Astrocyte (in vitro differentiated cells and primary cell): ENCODE results near the gene NUBPL.

Experiments
- CTCF ChIP-seq: IDR thresholded peaks from 2 replicates; pipeline ENCODE4 v1.5.1; 2011; ENCODE audit warnings: low read depth, mild to moderate bottlenecking, inconsistent platforms, low read length, moderate library complexity; ENCODE audit not compliant: insufficient read depth
- EZH2 ChIP-seq: IDR thresholded peaks from 2 replicates; pipeline ENCODE4 v1.6.1; 2012; ENCODE audit warnings: mild to moderate bottlenecking, low read length, inconsistent platforms; ENCODE audit not compliant: insufficient read depth

GRCh38 chr14:31788340-31788739 is 227.1 kb downstream of the NUBPL start:
- TF ChIP-seq CTCF (no peak), EZH2 (no peak)
